Thyroid gland (tissue), 4 donors: ENCODE measurements around the gene HSP90AA1.

ENCODE experiments used
- POLR2A ChIP-seq, 2 donors: fragments of 450-650 bp; IDR thresholded peaks; one replicate each; pipeline ENCODE4 v1.6.1; 2017; ENCODE audit warnings: antibody characterized with exemption in 2 of 2, mild to moderate bottlenecking in 2 of 2, moderate library complexity in 1 of 2
- TF ChIP-seq, protein P1 (sequence below), 6 experiments: fragments of 200-600 bp in 3 of 6; fragments of 450-650 bp in 3 of 6; sonication (generic) in 3 of 6; IDR thresholded peaks; one replicate each; pipeline ENCODE4 v1.5.1; 2016 to 2019; ENCODE audit warnings: antibody characterized with exemption in 6 of 6, mild to moderate bottlenecking in 2 of 6, inconsistent platforms in 1 of 6, moderate library complexity in 1 of 6

DNA sequence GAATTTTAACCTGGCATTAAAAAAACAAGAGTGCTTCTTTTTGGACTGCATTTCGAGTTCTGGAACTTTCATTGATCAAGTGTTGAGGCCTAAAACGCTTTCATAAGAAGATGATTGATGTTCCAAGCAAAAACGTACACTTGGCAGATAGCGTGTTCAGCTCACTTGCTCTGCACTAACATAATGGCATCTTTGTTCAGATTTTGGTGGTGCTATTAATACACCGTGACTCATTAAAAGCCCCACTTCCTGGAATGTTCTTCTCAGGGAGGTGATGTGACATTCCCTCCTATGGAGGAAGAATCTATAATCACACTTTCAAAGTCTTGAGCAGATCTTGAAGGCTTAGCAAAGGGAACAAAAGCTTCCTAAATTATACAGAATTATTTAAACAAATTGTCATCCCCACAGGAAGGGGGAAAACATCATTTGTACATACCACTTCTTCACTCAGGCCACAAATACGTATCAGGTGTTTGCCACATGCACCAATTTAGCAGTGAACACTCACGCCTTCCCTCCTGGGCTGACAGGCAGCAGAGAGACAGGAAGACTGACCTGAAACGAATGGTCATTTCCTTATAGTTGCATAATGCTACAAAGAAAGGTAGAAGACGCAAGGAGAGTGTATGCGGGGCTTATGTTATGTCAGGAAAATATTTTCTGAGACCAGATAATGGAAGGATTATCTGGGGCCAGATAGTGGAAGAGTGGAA, 15.4 kb downstream of the HSP90AA1 start:
- TF ChIP-seq POLR2A (IDR thresholded peaks at IDR 0.05) = no peak
- TF ChIP-seq, protein P1, sequence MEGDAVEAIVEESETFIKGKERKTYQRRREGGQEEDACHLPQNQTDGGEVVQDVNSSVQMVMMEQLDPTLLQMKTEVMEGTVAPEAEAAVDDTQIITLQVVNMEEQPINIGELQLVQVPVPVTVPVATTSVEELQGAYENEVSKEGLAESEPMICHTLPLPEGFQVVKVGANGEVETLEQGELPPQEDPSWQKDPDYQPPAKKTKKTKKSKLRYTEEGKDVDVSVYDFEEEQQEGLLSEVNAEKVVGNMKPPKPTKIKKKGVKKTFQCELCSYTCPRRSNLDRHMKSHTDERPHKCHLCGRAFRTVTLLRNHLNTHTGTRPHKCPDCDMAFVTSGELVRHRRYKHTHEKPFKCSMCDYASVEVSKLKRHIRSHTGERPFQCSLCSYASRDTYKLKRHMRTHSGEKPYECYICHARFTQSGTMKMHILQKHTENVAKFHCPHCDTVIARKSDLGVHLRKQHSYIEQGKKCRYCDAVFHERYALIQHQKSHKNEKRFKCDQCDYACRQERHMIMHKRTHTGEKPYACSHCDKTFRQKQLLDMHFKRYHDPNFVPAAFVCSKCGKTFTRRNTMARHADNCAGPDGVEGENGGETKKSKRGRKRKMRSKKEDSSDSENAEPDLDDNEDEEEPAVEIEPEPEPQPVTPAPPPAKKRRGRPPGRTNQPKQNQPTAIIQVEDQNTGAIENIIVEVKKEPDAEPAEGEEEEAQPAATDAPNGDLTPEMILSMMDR (IDR thresholded peaks at IDR 0.05) = no peak
